ENCODE results near the gene WDR83. TPM values are rescaled to one million over a fixed set of nuclear protein-coding genes. Genes with fewer than 3 reads are reported as not detected.

WDR83 gene
- total and polyA plus RNA-seq, 12 donors = 3.9 to 68.5 (median 15.0) TPM

- peaks cover 0 to 8% (median 6%) of the 10 kb centered on the region in 3 donors for H3K9me3 ChIP-seq (replicated peaks in 1 of 3)
- peaks cover 6 to 45% of the 10 kb centered on the region in 2 donors for H3K36me3 ChIP-seq (replicated peaks in 1 of 2)
- 83 to 90% (median 89%) methylated on average over 4 of the region's 4 CpGs for WGBS, 4 donors
- TF ChIP-seq CTCF (IDR thresholded peaks at IDR 0.05) (no peak), POLR2A (IDR thresholded peaks at IDR 0.05) (no peak)
- no peak for DNase-seq
- H3K4me1 ChIP-seq (replicated peaks in 1 of 2) = no peaks in the 10 kb centered on the region
- intact Hi-C loops (cut with DNase I) = no loop called here
- H3K27me3 ChIP-seq = no peaks in the 10 kb centered on the region
- H3K4me3 ChIP-seq = no peak overlapping the region
- H3K27ac ChIP-seq = no peak overlapping the region
These were observed 43.1 kb upstream of the WDR83 start for GRCh38 chr19:12623361-12624031.

DNA sequence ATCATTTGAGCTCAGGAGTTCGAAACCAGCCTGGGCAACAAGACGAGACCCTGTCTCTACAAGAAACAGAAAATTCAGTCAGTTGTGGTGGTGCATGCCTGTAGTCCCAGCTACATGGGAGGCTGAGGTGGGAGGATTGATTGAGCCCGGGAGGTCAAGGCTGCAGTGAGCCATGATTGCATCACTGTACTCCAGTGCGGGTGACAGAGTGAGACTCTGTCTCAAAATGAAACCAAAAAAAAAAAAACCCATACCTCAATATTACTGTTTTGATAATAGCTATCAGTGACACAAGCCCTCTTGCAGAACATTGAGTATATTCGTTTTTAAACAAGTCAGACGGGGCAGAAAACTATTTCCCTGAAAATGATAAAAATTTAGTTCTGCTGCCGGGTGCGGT lies 39.6 kb upstream of the WDR83 start:
- peaks cover 0 to 8% (median 6%) of the 10 kb centered on the region in 3 donors for H3K9me3 ChIP-seq (replicated peaks in 1 of 3)
- H3K4me1 ChIP-seq (replicated peaks in 1 of 2) = no peaks in the 10 kb centered on the region
- DNase-seq = no peak
- 82 to 97% (median 94%) methylated on average over 8 of the region's 8 CpGs for WGBS, 4 donors
- TF ChIP-seq CTCF (IDR thresholded peaks at IDR 0.05) (no peak), POLR2A (IDR thresholded peaks at IDR 0.05) (no peak)
- H3K27me3 ChIP-seq = no peaks in the 10 kb centered on the region
- H3K36me3 ChIP-seq (replicated peaks in 1 of 2) = peaks cover 6 to 51% of the 10 kb centered on the region in 2 donors
- no peak overlapping the region for H3K4me3 ChIP-seq
- H3K27ac ChIP-seq = no peak overlapping the region
- intact Hi-C loops (cut with DNase I) = no loop called here

GRCh38 chr19:12628040-12629022 lies 38.3 kb upstream of the WDR83 start:
- H3K36me3 ChIP-seq (replicated peaks in 1 of 2) = peaks cover 6 to 51% of the 10 kb centered on the region in 2 donors
- H3K27ac ChIP-seq = no peak overlapping the region
- peaks cover 0 to 8% (median 6%) of the 10 kb centered on the region in 3 donors for H3K9me3 ChIP-seq (replicated peaks in 1 of 3)
- no peak overlapping the region for H3K4me3 ChIP-seq
- H3K27me3 ChIP-seq = no peaks in the 10 kb centered on the region
- WGBS, 4 donors = 96 to 98% (median 97%) methylated on average over 17 of the region's 17 CpGs
- no peaks in the 10 kb centered on the region for H3K4me1 ChIP-seq (replicated peaks in 1 of 2)
- DNase-seq = no peak
- intact Hi-C loops (cut with DNase I) = no loop called here
- TF ChIP-seq CTCF (IDR thresholded peaks at IDR 0.05) (no peak), POLR2A (IDR thresholded peaks at IDR 0.05) (no peak)

DNA sequence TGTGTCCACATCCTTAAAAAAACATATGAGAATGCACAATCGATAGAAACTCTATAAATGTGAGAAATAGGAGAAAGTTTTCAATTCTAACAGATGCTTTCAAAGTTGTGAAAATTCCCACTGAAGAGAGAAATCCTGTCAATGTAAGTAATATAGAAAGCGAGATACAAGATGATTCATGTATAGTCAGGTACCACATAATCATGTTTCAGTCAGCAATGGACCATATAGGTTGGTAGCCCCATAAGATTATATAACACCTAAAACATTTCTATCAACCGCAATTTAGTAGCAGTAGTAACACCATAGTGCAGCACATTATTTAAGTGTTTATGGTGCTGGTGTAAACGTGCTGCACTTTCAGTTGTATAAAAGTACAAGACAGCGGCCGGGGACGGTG lies 37.4 kb upstream of the WDR83 start:
- Histone ChIP-seq H3K9me3 (replicated peaks in 1 of 3) (peaks cover 0 to 8% (median 6%) of the 10 kb centered on the region in 3 donors), H3K36me3 (replicated peaks in 1 of 2) (peaks cover 6 to 47% of the 10 kb centered on the region in 2 donors), H3K27ac (no peak overlapping the region), H3K4me3 (no peak overlapping the region), H3K27me3 (no peaks in the 10 kb centered on the region), H3K4me1 (replicated peaks in 1 of 2) (no peaks in the 10 kb centered on the region)
- DNase-seq = no peak
- TF ChIP-seq POLR2A (IDR thresholded peaks at IDR 0.05) = no peak
- TF ChIP-seq CTCF (IDR thresholded peaks at IDR 0.05) = no peak
- intact Hi-C loops (cut with DNase I) = no loop called here
- 87 to 98% (median 96%) methylated on average over 7 of the region's 7 CpGs for WGBS, 4 donors

Data from adrenal gland (tissue), 12 donors.